ENCODE data around the gene TCF12. TPM values are rescaled to one million over a fixed set of nuclear protein-coding genes. Genes with fewer than 3 reads are reported as not detected.

Gene TCF12
- total and polyA plus RNA-seq, 2 of the 8 experiments (the other 6 are each of a cell fraction or from before 2014, with no cell fraction given), result 85.8 to 101 TPM

GRCh38 chr15:56913670-56914069 lies 4.8 kb upstream of the TCF12 start:
- no peak overlapping the region for H2BK15ac ChIP-seq (ENCODE audit: low read length)
- H3K4me1 ChIP-seq (replicated peaks in 1 of 4; ENCODE audit: control insufficient read depth in 3 of 4, insufficient read depth in 4 of 4, low read length in 3 of 4), result peaks cover 2 to 3% (median 3%) of the 10 kb centered on the region in 4 experiments; a peak in 6 of 7 replicates
- 80% methylated on average over 2 of the region's 2 CpGs; no CpG with 5 or more reads in 1 of the 2 experiments for WGBS, 2 experiments (ENCODE audit: extremely low coverage in 1 of 2, insufficient coverage in 1 of 2, insufficient read length in 1 of 2, insufficient replicate concordance in 2 of 2, low coverage in 1 of 2, low lambda C conversion rate in 2 of 2, missing lambda C conversion rate in 1 of 2)
- H3K27me3 ChIP-seq (replicated peaks in 1 of 4; ENCODE audit: control insufficient read depth in 3 of 4, extremely low read depth in 1 of 4, insufficient read depth in 3 of 4, low read length in 3 of 4), result peaks cover 0 to 3% (median 0%) of the 10 kb centered on the region in 4 experiments; a peak in 3 of 7 replicates
- H2BK120ac ChIP-seq (replicated peaks; ENCODE audit: low read depth, low read length), result no peak overlapping the region
- H2AK5ac ChIP-seq (ENCODE audit: low read depth, low read length), result no peak overlapping the region
- no peak overlapping the region for H3K9ac ChIP-seq (replicated peaks in 1 of 4; ENCODE audit: extremely low read depth in 1 of 4, low read depth in 3 of 4, low read length in 3 of 4)
- H3K27ac ChIP-seq (ENCODE audit: low read depth, low read length), result no peak overlapping the region
- no peak overlapping the region for H3K4ac ChIP-seq (replicated peaks; ENCODE audit: insufficient read length, low read depth, low read length)
- no peaks in the 10 kb centered on the region for H4K20me1 ChIP-seq (replicated peaks in 1 of 2; ENCODE audit: control insufficient read depth in 1 of 2, insufficient read depth in 2 of 2, low read length in 2 of 2)
- no peaks in the 10 kb centered on the region for H3K79me1 ChIP-seq (ENCODE audit: low read depth, low read length)
- no peak overlapping the region for H4K5ac ChIP-seq (ENCODE audit: insufficient read length, low read depth, low read length)
- no peak overlapping the region for H4K91ac ChIP-seq (replicated peaks; ENCODE audit: insufficient read length, low read length)
- H3K56ac ChIP-seq (replicated peaks; ENCODE audit: insufficient read length, low read depth, low read length), result no peak overlapping the region
- FAIRE-seq, result no peak
- H2BK20ac ChIP-seq (ENCODE audit: low read length), result no peak overlapping the region
- no peak overlapping the region for H2AFZ ChIP-seq (ENCODE audit: low read length)
- H4K8ac ChIP-seq (ENCODE audit: extremely low read depth, insufficient read depth, low read length), result no peak overlapping the region
- no peak overlapping the region for H3K18ac ChIP-seq (ENCODE audit: extremely low read depth, low read length)
- no peak overlapping the region for H3K4me2 ChIP-seq (ENCODE audit: insufficient read depth in 1 of 2, low read depth in 2 of 2, low read length in 2 of 2)
- no peaks in the 10 kb centered on the region for H3K36me3 ChIP-seq (ENCODE audit: control insufficient read depth in 2 of 4, insufficient read depth in 4 of 4, low read length in 3 of 4)
- DNase-seq (ENCODE audit: low read depth in 1 of 2, low spot score in 2 of 2), result no peak
- no peak overlapping the region for H3K23ac ChIP-seq (ENCODE audit: insufficient read length)
- no peaks in the 10 kb centered on the region for H3K79me2 ChIP-seq (ENCODE audit: control insufficient read depth in 1 of 2, insufficient read depth in 2 of 2, low read length in 2 of 2)
- H3K14ac ChIP-seq (ENCODE audit: insufficient read length), result no peak overlapping the region
- no peaks in the 10 kb centered on the region for H3K9me3 ChIP-seq (ENCODE audit: insufficient read depth in 2 of 2, low read depth in 1 of 2, low read length in 1 of 2)
- no peak overlapping the region for H2BK12ac ChIP-seq (ENCODE audit: low read depth, low read length)
- H3K23me2 ChIP-seq (ENCODE audit: low read depth, low read length), result peaks cover 7% of the 10 kb centered on the region; the same call in 1 of the 2 replicates
- POLR2A ChIA-PET (ENCODE audit: partially characterized antibody), result interaction anchor here (1.4 kb wide), 1 partner anchor 22 kb away, joined by 4 read pairs; no protein-coding TSS in a partner anchor
- no peak overlapping the region for H3K4me3 ChIP-seq (ENCODE audit: extremely low read depth in 1 of 4, insufficient read depth in 2 of 4, low read depth in 3 of 4, low read length in 4 of 4)
- CTCF ChIA-PET (ENCODE audit: partially characterized antibody), result no interaction called here
- no peak overlapping the region for H2BK5ac ChIP-seq (ENCODE audit: low read depth, low read length)
- no peak for TF ChIP-seq TEAD4 (IDR thresholded peaks at IDR 0.05; ENCODE audit: low read depth, low read length)
- no peak for TF ChIP-seq FOSL1 (IDR thresholded peaks at IDR 0.05; ENCODE audit: insufficient read depth, low read depth, low read length)
- no peak for TF ChIP-seq POU5F1 (IDR thresholded peaks at IDR 0.05; ENCODE audit: low read depth, low read length)
- no peak for TF ChIP-seq RBBP5 (IDR thresholded peaks at IDR 0.05; ENCODE audit: borderline replicate concordance, low read depth, low read length)
- no peak for TF ChIP-seq KDM1A (IDR thresholded peaks at IDR 0.05; ENCODE audit: borderline replicate concordance, low read length)
- TF ChIP-seq SAP30 (IDR thresholded peaks at IDR 0.05; ENCODE audit: insufficient read depth, insufficient replicate concordance, low read length), result no peak
- no peak for TF ChIP-seq SP2 (IDR thresholded peaks at IDR 0.05; ENCODE audit: low read length)
- no peak for TF ChIP-seq ATF2 (IDR thresholded peaks at IDR 0.05; ENCODE audit: low read length)
- TF ChIP-seq JUN (IDR thresholded peaks at IDR 0.05; ENCODE audit: low read depth, low read length), result no peak
- TF ChIP-seq RAD21 (IDR thresholded peaks at IDR 0.05 in 1 of 2, conservative IDR thresholded peaks at IDR 0.05 in 1 of 2; ENCODE audit: low read depth in 2 of 2, low read length in 2 of 2), result no peak
- no peak for TF ChIP-seq SIN3A (conservative IDR thresholded peaks at IDR 0.05 in 1 of 2, IDR thresholded peaks at IDR 0.05 in 1 of 2; ENCODE audit: low read depth in 1 of 2, low read length in 2 of 2)
